ENCODE data around the gene TMEM120A. TPM values are rescaled to one million over a fixed set of nuclear protein-coding genes. Genes with fewer than 3 reads are reported as not detected.
A peak's percentile ranks its signal among the peaks of the same experiment; 100 is the strongest.

TMEM120A gene
- total RNA-seq, 2 donors from 2014 or later = 22.1 to 35.0 TPM

DNA sequence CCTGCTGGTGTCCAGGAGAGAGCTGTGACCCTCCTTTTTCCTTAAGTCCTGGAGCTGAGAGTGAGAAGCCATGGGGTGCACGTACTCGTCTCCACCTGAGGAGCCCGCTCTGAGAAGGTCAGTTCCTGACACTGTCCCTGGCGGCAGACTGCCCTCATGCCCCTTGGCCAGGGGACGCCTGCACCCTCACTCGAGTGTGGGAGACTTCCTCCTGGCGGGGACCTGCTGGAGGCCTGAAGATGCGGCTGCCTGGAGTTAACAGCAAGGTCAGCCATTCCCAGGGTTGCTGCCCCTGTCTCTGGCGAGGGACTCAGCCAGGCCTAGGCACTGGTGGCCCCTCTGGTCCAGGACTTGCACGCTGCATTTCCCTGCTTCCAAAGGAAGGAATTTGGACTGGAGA, 26.4 kb downstream of the TMEM120A start:
- H3K4me1 ChIP-seq = peaks cover 7% of the 10 kb centered on the region
- ATAC-seq = no peak
- no peaks in the 10 kb centered on the region for H3K27me3 ChIP-seq
- 71% methylated on average over 10 of the region's 10 CpGs; no CpG with 5 or more reads in 1 of the 2 donors for WGBS, 2 donors
- no peak for DNase-seq
- no peaks in the 10 kb centered on the region for H3K9me3 ChIP-seq
- H3K27ac ChIP-seq = peak overlapping the region in 2 of 4 donors; percentile 25 to 32
- H3K4me3 ChIP-seq = no peak overlapping the region
- no peaks in the 10 kb centered on the region for H3K36me3 ChIP-seq (replicated peaks in 1 of 2; ENCODE audit: insufficient read depth in 1 of 2, low read depth in 2 of 2)
- TF ChIP-seq POLR2A (IDR thresholded peaks at IDR 0.05) = no peak
- TF ChIP-seq, protein P1, sequence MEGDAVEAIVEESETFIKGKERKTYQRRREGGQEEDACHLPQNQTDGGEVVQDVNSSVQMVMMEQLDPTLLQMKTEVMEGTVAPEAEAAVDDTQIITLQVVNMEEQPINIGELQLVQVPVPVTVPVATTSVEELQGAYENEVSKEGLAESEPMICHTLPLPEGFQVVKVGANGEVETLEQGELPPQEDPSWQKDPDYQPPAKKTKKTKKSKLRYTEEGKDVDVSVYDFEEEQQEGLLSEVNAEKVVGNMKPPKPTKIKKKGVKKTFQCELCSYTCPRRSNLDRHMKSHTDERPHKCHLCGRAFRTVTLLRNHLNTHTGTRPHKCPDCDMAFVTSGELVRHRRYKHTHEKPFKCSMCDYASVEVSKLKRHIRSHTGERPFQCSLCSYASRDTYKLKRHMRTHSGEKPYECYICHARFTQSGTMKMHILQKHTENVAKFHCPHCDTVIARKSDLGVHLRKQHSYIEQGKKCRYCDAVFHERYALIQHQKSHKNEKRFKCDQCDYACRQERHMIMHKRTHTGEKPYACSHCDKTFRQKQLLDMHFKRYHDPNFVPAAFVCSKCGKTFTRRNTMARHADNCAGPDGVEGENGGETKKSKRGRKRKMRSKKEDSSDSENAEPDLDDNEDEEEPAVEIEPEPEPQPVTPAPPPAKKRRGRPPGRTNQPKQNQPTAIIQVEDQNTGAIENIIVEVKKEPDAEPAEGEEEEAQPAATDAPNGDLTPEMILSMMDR (IDR thresholded peaks at IDR 0.05) = no peak
- intact Hi-C loops (cut with DNase I) = no loop called here

- TF ChIP-seq, protein P1 (IDR thresholded peaks at IDR 0.05) = no peak
- no peak for TF ChIP-seq POLR2A (IDR thresholded peaks at IDR 0.05)
These were observed 26.9 kb downstream of the TMEM120A start for GRCh38 chr7:75967487-75967997.

GRCh38 chr7:75967055-75967454, 27.3 kb downstream of the TMEM120A start:
- WGBS, 2 donors = 92 to 94% methylated on average over 6 to 11 of the region's 11 CpGs
- H3K9me3 ChIP-seq = no peaks in the 10 kb centered on the region
- no peak for ATAC-seq
- H3K36me3 ChIP-seq (replicated peaks in 1 of 2; ENCODE audit: insufficient read depth in 1 of 2, low read depth in 2 of 2) = no peaks in the 10 kb centered on the region
- peak overlapping the region in 2 of 4 donors; percentile 47 to 53 for H3K27ac ChIP-seq
- intact Hi-C loops (cut with DNase I) = no loop called here
- no peaks in the 10 kb centered on the region for H3K27me3 ChIP-seq
- DNase-seq = no peak
- TF ChIP-seq, protein P1 (IDR thresholded peaks at IDR 0.05) = no peak
- no peak for TF ChIP-seq POLR2A (IDR thresholded peaks at IDR 0.05)
- no peak overlapping the region for H3K4me3 ChIP-seq
- peaks cover 16% of the 10 kb centered on the region for H3K4me1 ChIP-seq

More at GRCh38 chr7:75967487-75967997, 26.9 kb downstream of the TMEM120A start:
- Histone ChIP-seq H3K4me1 (peaks cover 12% of the 10 kb centered on the region), H3K27me3 (no peaks in the 10 kb centered on the region), H3K4me3 (no peak overlapping the region), H3K9me3 (no peaks in the 10 kb centered on the region), H3K36me3 (replicated peaks in 1 of 2; ENCODE audit: insufficient read depth in 1 of 2, low read depth in 2 of 2) (no peaks in the 10 kb centered on the region), H3K27ac (peak overlapping the region in 2 of 4 donors; percentile 47 to 53)
- no peak for DNase-seq
- ATAC-seq = peak; percentile 22
- intact Hi-C loops (cut with DNase I) = no loop called here
- 48 to 67% methylated on average over 8 to 13 of the region's 13 CpGs for WGBS, 2 donors

DNA sequence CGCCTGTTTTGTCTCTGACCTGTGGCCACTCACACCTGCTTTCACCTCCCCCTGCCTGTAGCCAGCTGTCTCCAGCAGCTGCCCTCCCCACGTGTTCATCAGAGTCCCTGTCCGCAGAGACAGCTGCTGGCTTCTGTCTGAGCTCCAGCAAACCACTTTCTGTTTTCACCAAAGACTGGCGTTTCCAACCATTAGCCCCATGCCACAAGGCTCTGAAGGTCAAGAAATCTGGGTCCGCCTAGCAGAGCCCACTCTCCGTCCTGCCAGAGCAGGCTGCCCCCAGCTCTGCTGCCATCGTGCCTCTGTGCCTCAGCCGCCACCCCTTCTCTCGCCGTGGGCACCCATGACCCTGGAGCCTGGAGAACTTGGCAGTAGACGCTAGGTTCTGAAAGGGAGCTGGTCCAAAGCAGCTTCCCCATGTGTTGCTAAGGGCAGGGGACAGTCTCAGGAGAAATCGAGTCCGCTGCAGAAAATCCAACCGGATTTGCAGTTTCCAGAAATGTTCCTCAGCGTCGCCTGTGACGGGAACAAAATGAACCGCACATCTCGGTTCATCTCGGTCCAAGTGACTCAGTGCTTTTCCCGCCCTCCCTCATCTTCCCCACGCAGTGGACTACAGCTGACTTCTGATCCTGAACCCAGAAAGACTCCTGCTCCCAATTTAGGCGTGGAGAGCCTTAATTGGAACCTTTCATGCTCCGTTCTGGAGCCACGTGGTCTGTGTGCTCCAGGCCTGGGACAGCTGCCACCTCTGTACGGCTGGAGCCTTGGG, 28.0 kb downstream of the TMEM120A start:
- intact Hi-C loops (cut with DNase I) = no loop called here
- H3K4me3 ChIP-seq = no peak overlapping the region
- DNase-seq (peak in 2 of 4 donors; percentile 33 to 53), ATAC-seq (peak; percentile 49)
- WGBS, 2 donors = 75 to 79% methylated on average over 26 of the region's 26 CpGs
- H3K9me3 ChIP-seq = no peaks in the 10 kb centered on the region
- H3K27me3 ChIP-seq = no peaks in the 10 kb centered on the region
- TF ChIP-seq, protein P1 (IDR thresholded peaks at IDR 0.05) = no peak
- no peaks in the 10 kb centered on the region for H3K36me3 ChIP-seq (replicated peaks in 1 of 2; ENCODE audit: insufficient read depth in 1 of 2, low read depth in 2 of 2)
- peak overlapping the region in 2 of 4 donors; percentile 54 to 58 for H3K27ac ChIP-seq
- peaks cover 18% of the 10 kb centered on the region for H3K4me1 ChIP-seq

Measured in body of pancreas (tissue), 4 donors.